ENCODE results near the gene TSPAN14.
"Not testable (repeated sequence)": the region's sequence is repeated elsewhere in the genome, so short reads cannot be mapped to it uniquely, and the experiment has no call there.

The TSPAN14 gene

DNA sequence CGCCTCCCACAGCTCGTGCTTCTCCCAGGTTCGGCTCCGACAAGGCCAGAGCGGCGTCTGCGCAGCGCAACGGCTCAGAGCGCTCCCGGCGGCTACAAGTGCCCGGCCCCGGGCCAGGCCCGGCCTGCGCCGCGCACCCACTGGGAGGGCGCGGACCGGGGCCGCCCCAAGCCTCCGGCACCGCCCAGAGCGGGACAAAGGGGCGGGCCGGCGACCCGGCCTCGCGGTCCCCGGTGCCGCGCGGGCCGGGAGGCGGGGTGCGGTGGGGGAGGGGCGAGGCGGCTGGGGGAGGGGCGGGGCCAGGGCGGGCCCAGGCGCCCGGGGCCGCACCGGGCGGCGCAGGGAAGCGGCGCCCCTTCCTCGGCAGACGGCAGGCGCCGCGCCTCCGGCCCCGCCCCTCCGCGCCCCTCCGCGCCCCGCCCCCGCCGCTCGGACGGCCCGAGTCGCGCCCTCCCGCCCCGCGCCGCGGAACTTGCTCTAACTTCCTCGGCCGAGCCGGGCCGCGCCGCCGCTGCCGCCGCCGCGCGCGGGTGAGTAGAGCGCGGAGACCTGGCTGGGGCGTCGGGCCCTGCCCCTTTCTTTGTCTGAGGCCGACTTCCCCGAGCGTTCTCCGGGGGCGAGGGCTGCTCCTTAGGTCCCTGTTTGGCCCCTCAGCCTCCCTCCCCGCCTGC, at the start of gene TSPAN14:
Gene TSPAN14, plus strand, starts transcription at position 469 of the 671 bp plus-strand sequence. CDS start 34,924 bp downstream, outside the sequence.
- peak; percentile 22 for DNase-seq

GRCh38 chr10:80405035-80405434, 49.1 kb upstream of the TSPAN14 start:
- no peak for DNase-seq

DNA sequence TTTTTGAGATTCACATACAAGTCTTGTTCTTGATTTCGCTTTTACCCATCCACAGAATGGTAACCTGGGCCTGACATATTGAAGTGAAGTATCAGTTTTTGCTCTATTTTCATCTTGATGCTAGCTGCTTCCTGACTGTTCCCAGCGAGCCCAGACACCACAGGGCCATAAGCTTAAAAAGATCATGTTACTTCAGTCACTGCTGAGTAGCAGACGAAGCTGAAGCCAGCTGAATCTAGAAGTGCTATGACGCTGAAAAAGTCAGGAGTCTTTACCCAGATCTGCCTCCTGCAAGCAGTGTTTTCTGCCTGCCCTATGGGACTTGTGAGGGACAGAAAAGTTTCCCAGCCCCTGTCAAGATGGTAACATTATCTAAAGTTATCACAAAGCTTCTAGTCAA, 48.5 kb upstream of the TSPAN14 start:
- DNase-seq = no peak

- no peak for DNase-seq
Observed at GRCh38 chr10:80406204-80406603, 47.9 kb upstream of the TSPAN14 start.

DNA sequence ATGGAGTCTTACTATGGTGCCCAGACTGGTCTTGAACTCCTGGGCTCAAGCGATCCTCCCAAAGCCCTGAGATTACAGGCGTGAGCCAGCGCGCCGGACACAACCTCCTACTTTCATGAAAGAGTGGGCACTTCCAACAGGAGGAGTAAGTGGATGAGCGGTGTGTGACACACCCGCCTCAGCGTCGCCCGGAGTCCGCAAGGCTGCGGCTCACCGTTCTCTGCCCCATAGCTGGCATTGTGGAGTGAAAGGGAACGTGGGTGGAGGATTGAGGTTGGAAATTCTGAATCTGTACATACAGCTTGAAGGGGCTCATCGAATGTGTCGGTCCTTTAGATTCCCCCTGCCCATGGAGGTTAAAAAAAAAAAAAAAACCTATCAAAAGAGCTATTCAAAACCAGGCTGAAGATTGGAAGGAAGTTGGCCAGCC, 46.3 kb upstream of the TSPAN14 start:
- no peak for DNase-seq

- peak; percentile 60 for DNase-seq
Observed at GRCh38 chr10:80408242-80409101, 45.6 kb upstream of the TSPAN14 start, which contains the start of gene PRXL2A. Gene PRXL2A, plus strand, starts transcription at chr10:80408551. Its CDS starts 11,917 bp downstream, at chr10:80420468.

DNA sequence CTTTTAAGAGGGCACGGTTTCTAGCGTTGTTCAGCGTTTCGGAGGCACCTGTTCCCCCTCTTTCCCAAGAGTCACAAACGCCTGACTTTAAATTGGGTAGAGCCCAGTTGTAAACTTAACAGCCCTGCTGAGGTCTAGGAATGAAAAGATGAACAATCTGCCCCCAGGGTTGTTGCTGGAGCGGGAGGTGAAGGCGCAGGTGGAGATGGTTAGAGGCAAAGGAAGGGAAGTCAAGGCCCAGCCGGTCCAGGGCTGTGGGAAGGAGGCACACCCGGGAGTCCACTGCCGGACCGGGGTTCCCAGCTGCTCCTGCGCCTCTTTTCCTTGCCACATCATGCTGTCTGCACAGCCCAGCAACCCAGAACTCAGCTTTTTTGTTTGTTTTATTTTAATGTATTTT, 45.0 kb upstream of the TSPAN14 start:
- DNase-seq = no peak

DNA sequence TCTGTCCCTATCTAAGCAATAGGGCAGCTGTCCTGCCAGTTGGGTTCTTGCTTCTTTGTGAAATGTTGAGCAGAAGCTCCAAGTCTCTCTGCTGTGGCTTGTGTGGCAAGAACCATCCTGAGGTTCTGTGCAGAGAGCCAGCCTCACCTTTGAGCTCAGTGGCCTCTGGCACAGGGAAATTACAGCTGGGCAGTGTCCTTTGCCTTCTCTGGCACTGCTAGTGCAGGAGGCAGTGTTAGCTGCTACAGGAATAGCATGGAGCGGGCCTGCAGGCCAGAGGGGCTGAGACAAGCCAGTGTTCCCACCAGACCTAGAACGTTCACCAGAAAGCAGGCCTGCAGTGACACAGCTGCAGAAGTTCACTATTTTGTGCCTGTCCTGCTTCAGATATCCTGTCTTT, 44.0 kb upstream of the TSPAN14 start:
- no peak for DNase-seq

- no peak for DNase-seq
Observed at GRCh38 chr10:80410578-80411145, 43.4 kb upstream of the TSPAN14 start.

GRCh38 chr10:80411267-80411668, 42.8 kb upstream of the TSPAN14 start:
- DNase-seq = no peak

- DNase-seq = no peak
Observed at GRCh38 chr10:80411681-80412220, 42.4 kb upstream of the TSPAN14 start.

DNA sequence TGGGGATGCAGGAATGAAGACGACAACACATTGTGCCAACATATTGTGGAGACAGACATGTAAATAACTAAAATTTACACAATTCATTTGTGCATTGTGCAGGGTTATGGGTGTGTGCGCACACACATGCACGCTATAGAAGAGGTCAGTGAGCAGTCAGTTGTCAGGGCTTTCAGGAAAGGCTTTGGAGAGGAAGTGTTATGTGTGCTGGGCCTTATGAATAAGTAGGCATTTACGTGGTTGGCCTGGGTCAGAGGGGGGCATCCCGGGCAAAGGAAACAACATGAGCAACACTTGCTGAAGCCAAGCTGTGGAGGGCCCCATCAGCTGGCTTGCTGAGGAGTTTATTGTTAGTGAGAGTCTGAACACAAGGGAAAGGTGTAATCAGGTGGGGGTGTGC, 41.6 kb upstream of the TSPAN14 start:
- no peak for DNase-seq

DNA sequence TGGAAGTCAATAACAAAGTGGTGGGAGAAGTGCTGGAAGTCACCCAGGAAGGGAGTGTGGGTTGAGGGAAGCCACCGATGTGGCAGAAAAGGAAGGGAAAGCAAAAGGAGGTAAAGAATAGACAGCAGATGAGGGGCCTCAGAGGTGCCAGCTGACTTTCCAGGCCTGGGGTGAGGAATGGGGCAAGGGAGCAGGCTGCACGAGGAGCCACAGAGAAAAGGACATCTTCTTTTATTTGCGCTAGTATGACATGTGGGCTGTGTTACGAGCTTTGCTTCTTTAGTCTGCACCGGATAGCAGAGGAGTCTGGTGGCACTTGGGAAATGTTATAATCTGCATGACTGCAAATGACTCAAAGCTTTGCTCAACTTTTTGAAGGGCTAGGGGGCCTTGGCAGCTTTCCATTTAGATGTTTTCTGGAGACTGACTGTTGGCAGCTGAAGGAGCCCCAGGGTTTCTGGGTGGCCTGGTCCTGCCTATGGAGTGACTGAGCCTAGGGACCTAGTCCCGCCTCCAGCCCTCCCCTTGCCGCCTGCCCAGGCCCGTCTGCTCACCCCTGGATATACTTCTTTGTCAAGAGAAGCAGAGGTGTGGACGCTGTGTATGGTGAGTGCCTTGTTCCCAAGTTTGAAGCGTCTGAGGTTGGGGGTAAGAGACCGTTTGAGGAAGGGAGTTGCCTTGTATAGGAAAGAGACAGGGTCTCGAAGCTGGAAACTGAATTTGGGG, 40.7 kb upstream of the TSPAN14 start:
- DNase-seq = no peak

DNA sequence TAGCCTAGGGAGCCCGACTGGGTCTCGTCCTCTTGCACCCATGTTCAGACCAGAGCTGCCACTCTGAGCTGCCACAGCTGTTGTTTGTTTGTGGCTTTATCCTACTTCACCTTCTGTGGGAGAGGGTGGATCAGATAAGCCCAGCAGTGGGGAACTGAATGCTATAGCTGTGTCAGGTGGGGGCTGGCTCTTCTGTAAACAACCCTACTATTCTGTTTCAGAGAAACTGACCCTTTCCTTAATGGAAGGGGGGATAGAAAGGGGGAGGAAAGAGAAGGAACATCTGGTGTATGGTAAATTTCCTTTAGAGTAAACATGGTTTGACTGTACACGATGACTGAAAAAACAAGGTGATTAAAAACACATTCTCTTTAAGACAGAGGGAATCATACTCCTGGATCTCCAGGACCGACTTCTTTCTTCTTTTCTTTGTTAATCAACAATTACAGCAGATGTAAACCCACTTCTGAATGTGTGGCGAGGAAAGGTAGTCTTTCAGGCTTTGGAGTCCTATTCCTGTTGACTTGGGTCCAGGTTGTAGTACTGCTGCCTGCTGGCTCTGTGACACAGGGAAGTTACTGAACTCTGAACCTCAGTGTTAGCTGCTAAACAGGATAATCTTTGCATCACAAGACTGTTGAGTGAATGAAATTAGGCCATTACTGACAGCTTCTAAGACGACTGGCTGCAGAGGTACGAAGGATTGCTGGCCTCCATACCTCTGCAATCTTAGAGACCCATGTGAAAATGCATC, 39.8 kb upstream of the TSPAN14 start:
- DNase-seq = no peak

DNA sequence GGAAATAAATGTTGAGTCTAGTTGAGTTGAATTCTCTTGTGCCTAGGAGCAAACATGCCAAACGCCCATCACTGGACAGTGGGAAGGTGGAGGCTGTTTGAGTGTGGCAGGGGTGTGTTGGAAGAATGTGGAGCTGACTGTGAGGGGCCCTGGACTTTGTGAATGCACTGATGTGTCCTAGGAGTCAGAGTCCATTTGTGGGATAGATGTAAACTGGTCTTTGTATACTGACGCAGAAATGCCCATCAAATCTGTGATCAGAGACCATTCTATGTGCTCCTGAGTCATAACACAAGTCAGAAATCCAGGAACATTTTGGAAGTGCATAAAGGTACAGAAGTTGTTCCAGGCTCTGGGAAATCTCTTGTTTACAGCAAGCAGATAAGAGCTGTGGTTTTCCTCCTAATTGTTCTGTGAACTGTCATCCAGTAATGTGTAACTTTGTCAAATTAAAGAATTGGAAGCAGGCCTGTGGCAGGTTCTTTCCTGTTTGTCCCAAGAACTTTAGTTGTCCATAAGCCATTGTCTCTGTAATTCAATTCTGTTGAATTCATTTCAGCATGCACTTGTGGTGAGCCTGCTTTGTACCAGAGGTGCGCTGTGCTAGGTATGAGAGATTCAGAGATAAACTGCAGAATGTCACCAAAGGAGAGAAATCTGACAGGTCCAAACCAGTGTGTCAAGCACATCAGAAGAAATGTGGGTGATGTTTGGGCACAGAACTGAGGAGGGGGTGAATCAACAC, 38.2 kb upstream of the TSPAN14 start:
- no peak for DNase-seq

DNA sequence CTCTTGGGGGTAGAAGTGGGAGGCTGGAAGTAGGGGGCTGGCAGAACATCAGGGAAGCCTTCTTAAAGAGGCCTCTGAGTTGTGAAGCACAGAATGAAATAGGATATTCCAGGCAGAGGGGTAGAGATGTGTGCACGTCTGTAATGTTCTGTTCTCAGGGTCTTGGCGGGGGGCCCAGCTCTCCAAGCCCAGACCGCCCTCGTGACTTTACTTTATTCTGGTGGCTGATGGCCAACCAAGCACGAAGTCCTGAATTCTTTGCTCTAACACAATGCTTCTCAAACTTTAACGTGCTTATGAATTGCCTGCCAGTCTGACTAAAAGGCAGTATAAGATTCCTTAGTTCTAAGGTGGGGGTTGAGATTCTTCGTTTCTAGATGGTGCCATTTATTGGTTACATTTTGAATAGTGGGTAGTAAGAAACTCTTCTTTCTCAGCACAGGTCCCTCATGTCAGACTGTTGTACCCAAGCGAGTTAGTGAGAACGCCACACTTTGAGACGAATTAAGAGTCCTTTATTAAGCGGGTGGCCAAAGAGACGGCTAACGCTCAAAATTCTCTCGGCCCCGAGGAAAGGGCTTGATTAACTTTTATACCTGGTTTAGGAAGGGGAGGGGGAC, 37.5 kb upstream of the TSPAN14 start:
- DNase-seq = no peak

DNA sequence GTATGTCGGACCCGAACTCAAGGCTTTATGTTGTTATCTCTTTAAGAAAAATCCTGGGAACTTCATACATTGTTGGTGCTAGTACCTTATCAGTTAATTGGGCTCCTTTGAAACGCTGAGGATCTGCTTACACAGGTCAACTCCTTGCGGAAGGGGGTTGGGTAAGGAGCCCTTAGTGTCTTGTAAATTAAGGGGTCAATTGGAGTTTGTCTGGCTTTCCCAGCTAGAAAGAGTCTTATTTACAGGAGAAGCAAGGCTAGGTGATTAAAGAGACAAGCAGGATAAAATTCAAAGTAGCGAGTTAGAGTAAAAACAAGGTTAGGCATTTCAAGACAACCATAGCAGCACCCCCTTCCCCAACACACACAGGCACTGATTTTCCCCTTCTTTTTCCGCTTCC, 36.9 kb upstream of the TSPAN14 start:
- DNase-seq = not testable (repeated sequence)

DNA sequence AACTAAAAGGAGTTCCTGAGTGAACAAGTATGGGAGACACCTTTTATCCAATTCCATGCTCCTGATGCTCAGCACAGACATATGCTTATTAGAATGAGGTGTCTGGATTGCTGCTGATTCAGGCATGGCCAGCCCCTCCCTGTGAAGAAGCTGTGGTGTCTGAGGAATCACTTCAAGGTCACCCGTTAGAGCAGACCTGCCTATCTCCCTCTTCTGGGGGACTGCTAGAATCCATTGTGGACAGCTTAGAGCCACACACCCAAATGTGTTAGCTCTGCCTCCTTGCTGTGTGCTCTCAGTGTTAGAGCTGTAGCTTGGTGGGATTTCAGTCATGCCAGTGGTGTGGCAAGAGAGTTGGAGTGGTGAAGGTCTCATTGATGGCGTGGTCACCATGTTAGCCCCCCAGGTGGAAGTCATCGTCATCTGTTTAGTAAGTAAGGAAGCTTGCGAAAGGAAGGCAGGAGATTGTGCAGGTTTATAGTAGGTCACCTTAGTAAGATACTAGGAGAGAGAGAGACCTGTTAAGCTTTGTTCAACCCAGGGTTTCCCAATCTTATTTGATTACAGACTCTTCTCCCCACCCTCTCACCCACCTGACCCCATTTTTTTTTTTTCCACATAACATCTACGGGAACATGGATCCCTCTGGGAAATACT, 32.9 kb upstream of the TSPAN14 start:
- DNase-seq = no peak

DNA sequence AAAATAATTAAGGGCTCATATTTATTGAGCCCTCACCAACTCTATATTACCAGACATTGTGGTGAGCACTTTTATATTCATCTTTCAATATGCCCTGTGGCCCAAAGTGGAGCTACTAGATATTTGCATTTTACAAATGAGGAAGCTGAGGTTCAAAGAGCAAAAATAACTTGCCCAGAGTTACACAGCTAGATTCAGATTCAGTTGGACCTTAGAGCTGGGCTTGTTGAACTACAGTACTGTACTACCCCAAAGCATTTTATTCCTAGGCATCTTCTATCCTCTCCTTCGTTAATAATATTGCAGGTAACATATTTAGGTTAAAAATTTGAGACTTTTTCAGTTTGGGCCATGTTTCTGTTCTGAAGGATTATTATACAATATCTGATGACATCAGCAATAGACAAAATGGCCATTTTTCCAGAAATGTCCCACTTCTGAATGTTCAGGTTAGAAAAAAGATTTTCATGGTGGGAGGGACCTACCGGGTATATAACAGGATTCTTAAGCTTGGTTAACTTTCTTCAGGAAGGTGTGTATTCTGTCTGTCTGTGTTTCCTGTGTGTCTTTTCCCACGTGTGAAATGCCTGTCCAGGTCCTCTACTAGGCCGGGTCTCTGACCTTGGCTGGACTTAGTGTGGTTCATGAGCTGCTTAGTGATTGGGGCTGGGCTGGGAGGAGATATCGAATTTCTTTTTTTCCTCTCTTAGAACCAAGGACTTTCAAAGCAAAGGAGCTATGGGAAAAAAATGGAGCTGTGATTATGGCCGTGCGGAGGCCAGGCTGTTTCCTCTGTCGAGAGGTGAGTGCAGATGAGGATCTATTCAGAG, 32.2 kb upstream of the TSPAN14 start:
- no peak for DNase-seq
